A673 (cell line): ENCODE results near the gene C11orf68. TPM values are rescaled to one million over a fixed set of nuclear protein-coding genes. Genes with fewer than 3 reads are reported as not detected.

Source experiments
- BruUV-seq: library from RNA; stranded (reverse); fragments of 400-500 nt; replicated peaks from 2 replicates; lab custom pipeline; 2021; lab: Mats Ljungman, UMichigan
- CTCF ChIA-PET: fragments of 300-600 bp; sonication (Branson Sonifier 250); formaldehyde crosslinking; loops from one replicate; lab custom pipeline; 2022; ENCODE audit warnings: antibody characterized with exemption; lab: Charles Lee
- POLR2A ChIA-PET: fragments of 300-600 bp; sonication (Branson Sonifier 250); formaldehyde crosslinking; loops from one replicate; lab custom pipeline; 2022; ENCODE audit warnings: antibody characterized with exemption; ENCODE audit not compliant: low non-redundant PET; lab: Charles Lee
- DNase-seq: peaks from one replicate; pipeline ENCODE4 v3.0.0-alpha.2; 2015; ENCODE audit warnings: low spot score
- H3K27ac ChIP-seq: fragments of 200-600 bp; sonication (generic); 2 replicates; pipeline ENCODE4 v1.5.1; 2016; ENCODE audit warnings: mixed run types, low read depth, mild to moderate bottlenecking, mixed read lengths, antibody characterized with exemption, low read length; ENCODE audit not compliant: poor library complexity, severe bottlenecking
- H3K27me3 ChIP-seq: fragments of 200-600 bp; sonication (generic); replicated peaks from 2 replicates; pipeline ENCODE4 v1.6.1; 2017; ENCODE audit warnings: mixed run types, low read depth, mild to moderate bottlenecking, mixed read lengths, antibody characterized with exemption, low read length; ENCODE audit not compliant: insufficient read depth, poor library complexity
- H3K36me3 ChIP-seq: fragments of 200-600 bp; sonication (generic); 2 replicates; pipeline ENCODE4 v1.6.1; 2016; ENCODE audit warnings: mixed run types, mild to moderate bottlenecking, mixed read lengths, antibody characterized with exemption, low read length; ENCODE audit not compliant: insufficient read depth, poor library complexity, severe bottlenecking
- H3K4me1 ChIP-seq: fragments of 200-600 bp; sonication (generic); 2 replicates; pipeline ENCODE4 v1.6.1; 2017; ENCODE audit warnings: mixed run types, mild to moderate bottlenecking, mixed read lengths, antibody characterized with exemption, low read length; ENCODE audit not compliant: insufficient read depth, poor library complexity, severe bottlenecking
- H3K4me3 ChIP-seq: fragments of 200-600 bp; sonication (generic); 2 replicates; pipeline ENCODE4 v1.5.1; 2016; ENCODE audit warnings: low read depth, mixed run types, mild to moderate bottlenecking, mixed read lengths, low read length; ENCODE audit not compliant: poor library complexity, severe bottlenecking
- H3K9me3 ChIP-seq: fragments of 200-600 bp; sonication (generic); 2 replicates; pipeline ENCODE4 v1.6.1; 2016; ENCODE audit warnings: mixed run types, low read depth, mild to moderate bottlenecking, mixed read lengths, antibody characterized with exemption, low read length; ENCODE audit not compliant: poor library complexity, severe bottlenecking
- CTCF ChIP-seq: fragments of 300-800, 200-600 bp; sonication (generic); conservative IDR thresholded peaks from 2 replicates; pipeline ENCODE4 v1.5.1; 2017; ENCODE audit warnings: low read depth, mild to moderate bottlenecking, antibody characterized with exemption, low read length, moderate library complexity, mixed read lengths
- EZH2 ChIP-seq: fragments of 200-600 bp; sonication (generic); IDR thresholded peaks from 2 replicates; pipeline ENCODE4 v1.6.1; 2017; ENCODE audit warnings: borderline replicate concordance, low read depth, mild to moderate bottlenecking, mixed read lengths, antibody characterized with exemption, low read length; ENCODE audit not compliant: poor library complexity, severe bottlenecking
- intact Hi-C: fragments of 100-400 bp; cut with micrococcal nuclease; formaldehyde crosslinking; loops from one replicate; pipeline ENCODE4 v1.10.0; 2022; ENCODE audit not compliant: unreplicated experiment
- total RNA-seq: library from RNA; stranded (reverse); gene quantifications from 2 replicates; pipeline ENCODE4 v1.2.3, GENCODE V29; 2021

C11orf68 gene
- total RNA-seq, 1 experiment from 2014 or later, result 22.4 TPM

GRCh38 chr11:65915821-65916251 lies 3.0 kb downstream of the C11orf68 start:
- Histone ChIP-seq H3K9me3 (no peaks in the 10 kb centered on the region), H3K4me3 (no peak overlapping the region), H3K27ac (peak overlapping the region; percentile 64), H3K36me3 (no peaks in the 10 kb centered on the region), H3K27me3 (no peaks in the 10 kb centered on the region), H3K4me1 (peaks cover 45% of the 10 kb centered on the region)
- POLR2A ChIA-PET, result interaction anchor here (0.6 kb wide), 1 partner anchor 18 kb away, joined by 7 read pairs; no protein-coding TSS in a partner anchor
- no peak for TF ChIP-seq EZH2
- intact Hi-C loops, result no loop called here
- CTCF ChIA-PET, result interaction anchor here (0.6 to 2.5 kb wide), 3 partner anchors 27 to 528 kb away, joined by 4 to 22 read pairs (median 5); partner anchors contain the start of gene FIBP
- peak; percentile 91 for DNase-seq
- BruUV-seq, result no TSS peak

GRCh38 chr11:65915101-65915820 lies 3.6 kb downstream of the C11orf68 start:
- no peak for DNase-seq
- intact Hi-C loops, result no loop called here
- CTCF ChIA-PET, result interaction anchor here (1.3 to 2.5 kb wide), 2 partner anchors 26 to 135 kb away, joined by 4 to 22 read pairs; partner anchors contain the start of gene FIBP
- POLR2A ChIA-PET, result no interaction called here
- H3K36me3 ChIP-seq, result no peaks in the 10 kb centered on the region
- TF ChIP-seq EZH2 (no peak), CTCF (no peak)
- no peaks in the 10 kb centered on the region for H3K27me3 ChIP-seq
- H3K4me1 ChIP-seq, result peaks cover 45% of the 10 kb centered on the region
- H3K4me3 ChIP-seq, result no peak overlapping the region
- BruUV-seq, result no TSS peak
- H3K27ac ChIP-seq, result peak overlapping the region; percentile 64
- H3K9me3 ChIP-seq, result no peaks in the 10 kb centered on the region

- TF ChIP-seq EZH2 (no peak), CTCF (no peak)
- DNase-seq, result no peak
- Histone ChIP-seq H3K9me3 (no peaks in the 10 kb centered on the region), H3K4me1 (peaks cover 42% of the 10 kb centered on the region), H3K27me3 (no peaks in the 10 kb centered on the region), H3K36me3 (no peaks in the 10 kb centered on the region), H3K4me3 (no peak overlapping the region), H3K27ac (no peak overlapping the region)
- POLR2A ChIA-PET, result no interaction called here
- BruUV-seq, result no TSS peak
- CTCF ChIA-PET, result interaction anchor here (2.9 kb wide), 1 partner anchor 25 kb away, joined by 31 read pairs; the partner anchor contains the start of gene FIBP
- intact Hi-C loops, result no loop called here
These were observed 6.0 kb downstream of the C11orf68 start for GRCh38 chr11:65912845-65913244.
